Measurements from ENCODE around the gene SLC41A3. TPM values are rescaled to one million over a fixed set of nuclear protein-coding genes. Genes with fewer than 3 reads are reported as not detected.

SLC41A3 gene
- total RNA-seq, 1 donor from 2014 or later, result 52.3 TPM

- Mint-ChIP-seq H3K4me3 (ENCODE audit: unreplicated experiment) (no peak overlapping the region), H3K4me1 (ENCODE audit: unreplicated experiment) (peaks cover 8% of the 10 kb centered on the region), H3K27ac (ENCODE audit: unreplicated experiment) (no peak overlapping the region), H3K36me3 (ENCODE audit: low read depth, unreplicated experiment) (no peaks in the 10 kb centered on the region), H3K9me3 (ENCODE audit: unreplicated experiment) (no peaks in the 10 kb centered on the region), H3K27me3 (ENCODE audit: unreplicated experiment) (peaks cover 13% of the 10 kb centered on the region)
- TF ChIP-seq CTCF (IDR thresholded peaks at IDR 0.05; ENCODE audit: unreplicated experiment), result no peak
- DNase-seq (ENCODE audit: low spot score), result no peak
Observed at GRCh38 chr3:126104028-126104635, 20.2 kb upstream of the SLC41A3 start.

GRCh38 chr3:126103121-126104027 lies 19.4 kb upstream of the SLC41A3 start:
- Mint-ChIP-seq H3K27ac (ENCODE audit: unreplicated experiment) (no peak overlapping the region), H3K4me3 (ENCODE audit: unreplicated experiment) (no peak overlapping the region), H3K36me3 (ENCODE audit: low read depth, unreplicated experiment) (no peaks in the 10 kb centered on the region), H3K27me3 (ENCODE audit: unreplicated experiment) (peaks cover 10% of the 10 kb centered on the region), H3K4me1 (ENCODE audit: unreplicated experiment) (peaks cover 8% of the 10 kb centered on the region), H3K9me3 (ENCODE audit: unreplicated experiment) (no peaks in the 10 kb centered on the region)
- TF ChIP-seq CTCF (IDR thresholded peaks at IDR 0.05; ENCODE audit: unreplicated experiment), result no peak
- no peak for DNase-seq (ENCODE audit: low spot score)

GRCh38 chr3:126102530-126102951 lies 18.6 kb upstream of the SLC41A3 start:
- no peak for TF ChIP-seq CTCF (IDR thresholded peaks at IDR 0.05; ENCODE audit: unreplicated experiment)
- Mint-ChIP-seq H3K4me3 (ENCODE audit: unreplicated experiment) (no peak overlapping the region), H3K9me3 (ENCODE audit: unreplicated experiment) (no peaks in the 10 kb centered on the region), H3K4me1 (ENCODE audit: unreplicated experiment) (peaks cover 8% of the 10 kb centered on the region), H3K27ac (ENCODE audit: unreplicated experiment) (no peak overlapping the region), H3K36me3 (ENCODE audit: low read depth, unreplicated experiment) (no peaks in the 10 kb centered on the region), H3K27me3 (ENCODE audit: unreplicated experiment) (peaks cover 5% of the 10 kb centered on the region)
- no peak for DNase-seq (ENCODE audit: low spot score)

GRCh38 chr3:126102011-126102410 lies 18.1 kb upstream of the SLC41A3 start:
- no peak for TF ChIP-seq CTCF (IDR thresholded peaks at IDR 0.05; ENCODE audit: unreplicated experiment)
- Mint-ChIP-seq H3K4me3 (ENCODE audit: unreplicated experiment) (no peak overlapping the region), H3K27me3 (ENCODE audit: unreplicated experiment) (peaks cover 5% of the 10 kb centered on the region), H3K9me3 (ENCODE audit: unreplicated experiment) (no peaks in the 10 kb centered on the region), H3K36me3 (ENCODE audit: low read depth, unreplicated experiment) (no peaks in the 10 kb centered on the region), H3K27ac (ENCODE audit: unreplicated experiment) (no peak overlapping the region), H3K4me1 (ENCODE audit: unreplicated experiment) (peaks cover 8% of the 10 kb centered on the region)
- DNase-seq (ENCODE audit: low spot score), result no peak

- Mint-ChIP-seq H3K4me1 (ENCODE audit: unreplicated experiment) (peaks cover 8% of the 10 kb centered on the region), H3K27me3 (ENCODE audit: unreplicated experiment) (peaks cover 3% of the 10 kb centered on the region), H3K4me3 (ENCODE audit: unreplicated experiment) (no peak overlapping the region), H3K9me3 (ENCODE audit: unreplicated experiment) (no peaks in the 10 kb centered on the region), H3K27ac (ENCODE audit: unreplicated experiment) (no peak overlapping the region), H3K36me3 (ENCODE audit: low read depth, unreplicated experiment) (no peaks in the 10 kb centered on the region)
- DNase-seq (ENCODE audit: low spot score), result no peak
- TF ChIP-seq CTCF (IDR thresholded peaks at IDR 0.05; ENCODE audit: unreplicated experiment), result no peak
Observed at GRCh38 chr3:126101521-126101982, 17.6 kb upstream of the SLC41A3 start.
